IPS DF 19.7 (cell line): ENCODE measurements around the gene MRAP.

ENCODE experiments used
- DNase-seq: peaks from one replicate; pipeline ENCODE4 v3.0.0-alpha.2; 2013; ENCODE audit warnings: low read depth, low spot score

Gene MRAP

GRCh38 chr21:32322103-32322502 lies 23.4 kb downstream of the MRAP start:
- DNase-seq: no peak

GRCh38 chr21:32322676-32323075 lies 24.0 kb downstream of the MRAP start:
- DNase-seq: no peak

DNA sequence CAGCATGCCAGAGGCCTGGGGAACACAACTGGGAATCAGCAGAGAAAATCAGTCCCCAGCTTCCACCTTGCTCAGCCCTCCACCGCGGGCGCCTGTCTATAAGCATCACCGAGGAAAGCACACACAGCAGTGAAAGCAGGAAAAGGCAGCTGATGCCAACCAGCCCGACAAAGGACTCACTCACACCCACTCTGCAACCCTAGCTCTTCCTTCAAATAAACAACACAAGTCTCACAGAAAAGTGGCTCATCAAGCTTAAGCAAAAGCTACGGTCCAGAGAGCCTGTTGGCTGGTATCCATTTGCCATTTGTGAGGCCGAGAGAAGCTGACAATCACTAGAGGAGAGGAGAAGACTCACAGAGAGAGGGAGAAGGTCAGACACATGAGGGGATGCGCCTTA lies 27.1 kb downstream of the MRAP start:
- no peak for DNase-seq

DNA sequence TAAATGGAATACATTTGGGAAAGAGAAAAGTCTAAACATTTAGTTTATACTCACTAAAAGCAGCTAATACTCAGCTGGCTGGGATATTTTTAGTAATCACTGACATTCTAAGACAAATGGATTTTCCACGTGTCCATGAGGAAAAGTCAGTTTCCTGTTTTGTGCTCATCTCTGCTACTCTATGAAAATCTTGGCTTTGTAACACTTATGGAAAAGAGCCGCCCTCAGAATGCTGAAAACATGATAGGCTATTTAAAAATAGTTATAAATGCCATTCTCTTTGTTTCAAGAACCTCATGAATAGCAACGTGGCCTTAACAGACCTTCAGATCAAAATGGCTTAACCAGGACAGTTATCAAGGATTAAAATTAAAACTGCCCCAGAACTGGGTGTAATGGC lies 29.9 kb downstream of the MRAP start:
- no peak for DNase-seq

GRCh38 chr21:32329331-32329730 lies 30.7 kb downstream of the MRAP start:
- DNase-seq: no peak

- no peak for DNase-seq
Observed at GRCh38 chr21:32329776-32330175, 31.1 kb downstream of the MRAP start.

DNA sequence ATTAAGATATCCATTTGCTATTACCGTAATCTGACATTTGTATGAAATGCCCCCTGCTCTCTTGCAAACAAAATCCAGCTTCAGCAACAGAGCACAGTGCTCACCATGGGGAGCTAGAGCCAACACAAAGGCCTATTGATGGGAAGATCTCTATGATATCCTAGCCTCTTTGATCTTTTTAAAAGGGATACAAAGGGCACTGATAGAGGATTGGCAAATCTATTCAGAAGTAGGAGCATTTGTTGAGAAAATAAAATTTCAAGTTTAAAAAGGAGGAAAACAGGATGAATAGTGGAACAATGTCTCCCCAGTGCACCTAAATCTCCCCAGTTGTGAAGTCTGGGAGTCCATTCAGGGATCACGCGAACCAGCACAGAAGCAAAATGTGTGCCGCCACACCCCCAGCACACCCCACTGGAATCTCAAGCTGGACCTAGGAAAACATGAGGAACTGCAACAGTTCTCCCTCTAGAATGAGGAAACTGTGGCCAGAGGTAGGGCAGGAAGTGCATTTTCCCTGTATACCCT lies 32.2 kb downstream of the MRAP start:
- DNase-seq: no peak

DNA sequence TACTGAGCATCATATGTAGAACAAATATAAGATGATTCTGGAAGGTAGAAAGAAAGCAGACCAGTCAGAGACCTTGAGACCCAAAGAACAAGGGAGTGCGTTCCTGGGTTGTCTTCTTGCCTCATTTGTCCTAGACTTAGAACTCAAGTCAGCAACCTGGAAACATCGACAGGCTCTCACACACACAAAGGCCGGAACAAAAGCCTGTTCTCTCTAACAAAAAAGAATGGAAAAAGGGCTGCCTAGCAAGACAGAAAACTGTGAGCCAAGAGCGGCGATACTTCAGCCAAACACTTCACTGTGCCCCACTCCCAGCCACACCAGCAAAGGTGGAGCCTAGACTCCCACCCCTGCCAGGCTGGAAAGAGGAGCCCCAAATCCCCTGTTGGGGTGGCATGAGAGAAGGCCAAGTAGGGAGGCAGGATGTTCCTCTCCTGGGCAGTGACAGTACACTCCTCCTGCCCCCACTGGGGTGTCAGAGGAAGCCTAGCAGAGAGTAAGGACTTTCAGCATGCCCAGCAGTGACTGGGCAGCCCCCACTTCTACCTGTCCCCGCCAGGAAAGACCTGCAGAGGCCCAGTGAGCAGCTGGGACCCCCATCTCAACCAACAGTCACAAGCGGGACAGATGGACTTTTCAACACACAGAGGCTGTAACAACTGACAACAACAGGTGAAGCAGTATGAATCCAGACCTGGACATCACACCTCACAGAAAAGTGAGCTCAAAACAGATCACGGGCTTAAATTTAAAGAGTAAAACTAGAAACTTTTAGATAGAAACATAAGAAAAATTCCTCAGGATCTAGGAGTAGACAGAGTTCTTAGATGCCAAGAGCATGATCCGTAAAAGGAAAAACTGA lies 33.0 kb downstream of the MRAP start:
- no peak for DNase-seq

- DNase-seq: no peak
Observed at GRCh38 chr21:32332463-32332951, 33.9 kb downstream of the MRAP start.

DNA sequence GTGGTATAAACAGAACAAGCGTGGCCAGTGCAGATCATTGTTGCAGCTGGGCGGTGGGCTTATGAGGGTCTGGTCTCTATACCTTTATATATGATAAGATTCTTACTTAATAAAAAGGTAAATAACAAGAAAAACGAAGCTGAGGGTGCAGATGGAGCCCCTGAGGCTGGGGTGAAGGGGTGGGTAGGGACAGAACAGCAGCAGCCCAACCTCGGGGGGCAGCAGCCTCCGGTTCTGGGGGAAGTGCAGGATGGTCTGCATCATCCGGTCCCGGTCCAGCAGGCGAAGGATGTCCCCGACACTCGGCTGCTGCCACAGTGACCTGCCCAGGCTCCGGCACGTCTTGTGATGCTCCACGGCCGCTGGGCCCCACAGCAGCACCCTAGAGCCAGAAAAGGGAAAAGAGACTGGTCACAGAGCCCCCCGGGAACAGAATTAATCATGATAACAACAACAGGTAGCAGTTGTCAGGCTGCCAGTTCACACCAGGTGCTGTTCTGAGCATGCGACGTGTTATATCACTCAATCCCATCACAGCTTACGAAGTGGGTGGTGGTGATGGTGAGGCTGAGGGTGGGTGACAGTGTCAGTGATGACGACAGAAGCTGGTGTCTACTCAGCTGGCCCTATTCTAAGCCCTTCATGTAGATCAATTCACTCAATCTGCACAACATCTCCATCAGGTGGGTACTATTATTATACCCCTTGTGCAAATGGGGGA lies 35.5 kb downstream of the MRAP start:
- DNase-seq: no peak

- DNase-seq: no peak
Observed at GRCh38 chr21:32334980-32335531, 36.4 kb downstream of the MRAP start.

DNA sequence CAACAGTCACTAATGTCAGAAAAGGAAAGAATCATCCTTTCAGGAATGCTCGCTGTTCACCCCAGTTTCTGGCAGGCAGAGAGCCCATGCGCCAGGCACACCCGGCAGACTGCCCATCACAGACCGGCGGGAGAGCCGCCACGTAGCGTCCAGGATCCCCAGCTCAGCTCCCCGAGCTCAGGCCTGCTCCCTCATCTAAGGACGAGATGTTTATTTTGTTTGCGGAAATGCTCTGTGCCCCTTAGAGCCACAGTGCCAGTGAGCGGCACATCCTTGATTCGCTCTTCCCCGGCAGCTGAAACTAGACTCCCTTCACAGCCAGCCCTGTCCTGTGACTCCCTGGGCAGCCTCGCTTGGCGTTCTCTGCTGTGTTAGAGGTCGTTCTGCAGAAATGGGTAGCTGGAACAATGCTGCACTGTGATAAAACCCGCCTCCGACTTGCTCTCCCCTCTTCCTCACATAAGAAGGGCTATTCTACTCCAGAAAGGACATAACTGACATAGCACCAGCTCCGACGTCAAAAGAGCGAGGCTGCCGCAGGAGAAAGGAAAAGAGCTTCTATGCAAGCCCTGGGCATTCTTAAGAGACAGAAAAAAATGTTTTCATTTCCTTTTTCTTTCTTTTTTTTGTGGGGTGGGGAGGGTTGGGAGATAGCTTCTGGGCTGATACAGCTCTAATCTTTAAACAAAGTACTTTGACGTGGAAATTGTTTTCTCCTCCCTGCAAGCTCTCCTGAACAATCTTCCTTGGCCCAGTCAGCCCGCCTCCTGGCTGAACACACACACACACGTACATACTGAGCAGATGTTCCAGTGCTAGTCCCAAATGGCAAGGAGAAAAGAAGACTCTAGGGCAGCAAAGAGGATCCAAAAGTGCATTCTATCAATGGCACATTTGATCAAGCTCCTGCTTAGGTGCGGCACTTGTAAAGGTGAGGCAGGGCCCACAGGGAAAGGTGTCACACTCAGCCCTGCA lies 37.2 kb downstream of the MRAP start:
- no peak for DNase-seq

DNA sequence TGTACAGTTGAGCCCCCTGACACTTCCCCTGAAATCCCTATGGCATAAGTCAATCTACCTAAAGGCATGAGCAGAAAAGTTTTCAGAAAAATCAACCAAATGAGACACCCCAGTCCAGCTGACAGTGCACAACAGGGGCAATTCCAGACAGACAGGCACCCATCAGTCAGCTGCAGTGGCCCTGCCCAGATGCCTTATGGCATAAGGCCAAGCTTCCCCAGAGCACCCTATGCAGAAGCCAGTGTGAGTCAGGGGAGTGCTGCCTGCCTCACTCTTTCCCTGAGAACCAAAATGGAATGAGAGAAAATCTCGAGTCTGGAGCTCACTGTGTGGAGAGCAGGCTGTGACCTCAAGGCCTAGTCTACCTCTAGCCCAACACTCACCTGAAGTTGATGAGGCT lies 38.1 kb downstream of the MRAP start:
- DNase-seq: no peak

DNA sequence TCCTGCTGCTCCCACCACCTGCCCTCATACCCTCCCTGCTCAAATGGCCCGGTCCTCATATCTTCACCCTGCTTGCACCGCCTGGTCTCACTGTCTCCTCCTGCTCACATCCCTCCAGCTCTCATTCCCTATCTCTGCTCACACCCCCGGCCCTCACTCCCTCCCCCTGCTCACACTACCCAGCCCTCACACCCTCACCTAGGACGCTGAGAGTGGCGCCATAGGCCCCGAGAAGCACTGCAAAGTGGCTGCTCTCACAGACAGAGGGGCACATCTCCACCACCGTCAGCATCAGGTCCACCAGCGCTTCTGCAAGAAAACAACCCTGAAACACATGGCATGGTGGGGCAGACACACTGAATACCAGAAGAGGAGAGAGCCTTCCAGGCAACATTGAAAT lies 38.6 kb downstream of the MRAP start:
- no peak for DNase-seq

- DNase-seq: no peak
Observed at GRCh38 chr21:32338209-32338921, 39.7 kb downstream of the MRAP start.

DNA sequence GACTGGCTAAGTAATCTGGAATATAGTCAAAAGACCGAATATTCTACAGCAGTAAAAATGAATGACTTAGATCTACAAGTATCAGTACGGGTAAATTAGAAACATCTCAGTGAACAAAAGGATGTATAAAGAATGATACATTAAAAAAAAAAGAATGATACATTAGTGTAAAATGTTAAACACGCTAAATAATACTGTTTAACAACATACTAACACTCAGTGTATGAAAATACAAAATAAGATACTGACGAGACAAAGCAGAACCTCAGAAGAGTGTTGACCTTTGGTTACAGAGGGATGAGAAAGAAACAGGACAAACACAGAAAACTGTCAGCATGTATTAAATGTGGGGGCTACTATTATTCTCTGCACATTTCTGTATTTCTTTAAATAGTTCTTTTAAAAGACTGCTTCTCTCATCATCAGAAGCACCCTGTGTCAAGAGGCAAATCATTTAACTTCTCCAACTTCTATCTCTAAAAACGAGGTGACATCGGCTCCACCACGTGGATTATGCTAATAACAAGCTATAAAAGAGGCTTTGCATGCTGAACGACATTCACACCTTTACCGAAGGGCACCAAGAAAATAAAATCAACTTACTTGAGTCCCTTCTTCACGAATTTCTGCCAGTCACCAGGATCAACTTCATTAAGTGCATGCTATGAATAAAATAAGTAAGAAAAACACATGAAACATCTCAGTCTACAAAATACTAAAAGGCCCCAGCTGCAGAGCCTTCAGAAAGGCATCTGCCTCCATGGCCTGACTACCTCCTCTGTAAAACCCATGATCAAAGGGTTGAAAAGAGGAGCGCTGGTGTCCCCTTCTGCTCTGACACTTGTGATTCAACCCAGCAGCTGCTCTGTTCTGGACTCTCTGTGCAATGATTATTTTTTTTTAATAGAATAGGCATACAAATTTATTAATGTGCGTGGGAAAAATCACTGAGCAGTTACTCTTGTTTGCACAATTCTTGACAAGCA lies 42.5 kb downstream of the MRAP start:
- DNase-seq: no peak

- no peak for DNase-seq
Observed at GRCh38 chr21:32346951-32347350, 48.3 kb downstream of the MRAP start.

DNA sequence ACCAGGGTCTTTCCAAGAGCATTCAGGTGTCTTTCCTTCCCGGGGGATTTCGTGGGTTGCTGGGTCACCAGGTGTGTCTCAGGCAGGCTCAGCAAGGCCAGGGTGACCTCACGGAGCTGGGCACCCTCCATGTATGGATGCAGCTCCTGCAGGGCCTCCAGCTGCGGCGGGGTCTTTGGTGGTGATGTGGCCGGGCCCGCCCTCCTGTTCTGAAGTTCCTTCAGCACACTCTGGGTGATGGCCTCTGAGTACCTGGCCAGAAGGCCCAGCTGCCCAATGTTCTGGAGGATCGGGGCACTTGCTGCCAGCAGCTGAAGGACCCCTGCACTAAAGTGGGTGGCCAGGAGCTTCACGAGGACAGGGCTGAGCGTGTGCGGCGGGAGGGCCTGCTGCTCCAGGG lies 48.7 kb downstream of the MRAP start:
- DNase-seq: no peak

DNA sequence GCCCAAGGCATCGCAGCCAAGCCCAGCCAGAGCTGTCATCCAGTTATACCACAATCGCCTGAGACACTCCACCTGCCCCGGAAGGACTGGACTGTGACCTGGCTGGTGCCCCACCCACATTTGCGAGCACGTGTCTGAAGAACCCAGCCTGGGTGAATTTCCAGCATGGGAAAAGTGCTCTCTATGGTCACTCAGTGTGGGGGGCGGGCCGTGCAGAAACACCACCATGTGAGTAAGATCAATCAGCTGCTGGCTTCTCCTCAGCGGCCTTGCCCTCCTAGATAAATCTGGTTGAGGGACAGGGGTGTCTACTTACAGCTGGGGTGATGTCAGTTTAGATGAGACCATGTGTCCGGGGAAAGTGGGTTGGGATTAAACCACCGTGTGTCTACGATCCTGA lies 49.3 kb downstream of the MRAP start:
- no peak for DNase-seq
